NCI-H2196 (cell line): ENCODE measurements around the gene C17orf107.

Experiments
- DNase-seq: peaks from one replicate; lab custom pipeline; 2025; ENCODE audit not compliant: unreplicated experiment; lab: John Stamatoyannopoulos, UW

C17orf107 gene

DNA sequence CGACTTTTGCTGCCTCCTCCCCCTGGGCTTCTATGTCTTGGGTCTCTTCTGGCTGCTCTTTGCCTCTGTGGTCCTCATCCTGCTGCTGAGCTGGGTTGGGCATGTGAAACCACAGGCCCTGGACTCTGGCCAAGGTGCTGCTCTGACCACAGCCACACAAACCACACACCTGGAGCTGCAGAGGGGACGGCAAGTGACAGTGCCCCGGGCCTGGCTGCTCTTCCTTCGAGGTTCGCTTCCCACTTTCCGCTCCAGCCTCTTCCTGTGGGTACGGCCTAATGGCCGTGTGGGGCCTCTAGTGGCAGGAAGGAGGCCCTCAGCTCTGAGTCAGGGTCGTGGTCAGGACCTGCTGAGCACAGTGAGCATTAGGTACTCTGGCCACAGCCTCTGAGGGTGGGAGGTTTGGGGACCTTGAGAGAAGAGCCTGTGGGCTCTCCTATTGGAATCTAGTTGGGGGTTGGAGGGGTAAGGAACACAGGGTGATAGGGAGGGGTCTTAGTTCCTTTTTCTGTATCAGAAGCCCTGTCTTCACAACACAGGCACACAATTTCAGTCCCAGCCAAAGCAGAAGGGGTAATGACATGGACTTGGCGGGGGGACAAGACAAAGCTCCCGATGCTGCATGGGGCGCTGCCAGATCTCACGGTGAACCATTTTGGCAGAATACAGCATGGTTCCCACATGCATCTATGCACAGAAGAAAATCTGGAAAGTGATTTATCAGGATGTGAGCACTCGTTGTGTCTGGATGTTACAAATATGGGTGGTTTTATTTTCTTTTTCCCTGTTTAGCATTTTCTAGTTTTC is 35.0 kb downstream of the C17orf107 start:
- peak; percentile 21 for DNase-seq

DNA sequence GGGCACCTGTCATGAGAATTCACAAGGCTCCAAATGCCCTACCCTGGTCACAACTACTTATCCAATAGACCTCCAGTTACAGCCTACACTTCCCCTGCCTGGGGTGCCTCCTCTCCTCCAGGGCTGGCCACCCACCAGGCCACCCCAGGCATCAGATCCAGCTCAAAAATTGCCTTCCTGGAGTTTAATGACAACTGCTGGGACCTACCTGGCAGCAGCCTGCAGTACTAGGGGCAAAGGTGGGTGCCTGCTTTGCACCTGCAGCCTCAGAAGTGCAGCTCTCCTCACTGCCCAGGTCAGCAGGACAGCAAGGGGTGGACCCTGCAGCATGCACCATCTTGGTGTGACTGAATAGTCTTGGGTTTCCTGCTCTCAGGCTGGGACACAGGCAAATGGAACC is 36.3 kb downstream of the C17orf107 start:
- DNase-seq = no peak

DNA sequence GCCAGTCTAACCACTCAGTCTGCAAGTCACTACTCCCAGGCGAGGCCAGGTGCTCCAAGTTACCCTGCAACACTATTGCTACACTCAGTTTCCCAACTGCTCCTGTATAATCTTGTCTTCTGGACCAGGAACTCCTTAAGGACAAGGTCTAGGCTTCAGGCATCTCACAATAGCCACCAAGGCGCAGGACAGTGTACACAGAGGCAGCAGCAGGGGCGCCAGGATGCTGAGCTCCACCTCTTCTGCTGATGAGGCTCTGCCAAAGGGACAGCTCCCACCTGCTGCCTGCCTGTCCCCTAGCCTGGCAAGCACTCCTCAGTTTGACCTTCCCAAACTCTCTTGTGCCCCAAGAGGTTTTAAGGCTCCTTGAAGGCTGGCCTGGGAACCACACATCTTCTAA is 37.1 kb downstream of the C17orf107 start:
- no peak for DNase-seq

DNA sequence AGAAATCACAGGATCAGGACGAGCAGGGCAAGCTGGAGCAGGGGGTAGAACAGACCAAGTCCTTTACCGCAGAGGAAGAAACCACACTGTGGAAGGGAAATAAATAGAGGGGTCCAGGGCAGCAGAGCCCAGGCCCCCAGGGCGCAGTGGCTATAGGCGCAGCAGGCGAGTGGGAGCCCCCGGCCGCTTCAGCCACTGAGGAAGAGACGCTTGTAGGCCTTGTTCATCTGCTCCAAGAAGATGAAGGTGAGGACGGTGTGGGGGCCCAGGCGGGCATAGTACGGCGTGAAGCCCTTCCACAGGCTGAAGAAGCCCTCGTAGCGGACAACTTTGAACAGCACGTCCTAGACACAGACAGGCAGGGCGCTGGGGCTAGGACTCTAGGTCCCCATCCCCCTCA is 38.2 kb downstream of the C17orf107 start:
- no peak for DNase-seq

DNA sequence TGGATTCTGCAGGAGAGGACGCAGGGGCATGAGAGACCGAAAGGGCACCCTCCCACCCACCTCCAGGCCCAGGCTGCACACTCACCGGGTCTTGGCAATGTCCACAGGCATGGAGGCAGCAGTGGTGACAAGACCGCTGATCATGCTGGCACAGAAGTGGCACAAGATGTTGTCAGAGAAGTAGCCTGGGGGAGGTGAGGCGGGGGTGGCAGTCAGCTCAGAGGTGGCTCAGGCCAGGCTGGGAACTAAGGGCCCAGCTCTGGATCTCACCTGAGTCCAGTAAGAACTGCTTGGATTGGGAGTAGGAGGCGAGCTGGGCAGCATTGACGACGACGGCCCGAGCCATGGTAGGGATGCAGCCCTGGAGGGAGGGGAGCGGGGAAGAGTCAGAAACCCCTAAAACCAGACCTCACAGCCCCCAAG is 38.7 kb downstream of the C17orf107 start:
- no peak for DNase-seq

DNA sequence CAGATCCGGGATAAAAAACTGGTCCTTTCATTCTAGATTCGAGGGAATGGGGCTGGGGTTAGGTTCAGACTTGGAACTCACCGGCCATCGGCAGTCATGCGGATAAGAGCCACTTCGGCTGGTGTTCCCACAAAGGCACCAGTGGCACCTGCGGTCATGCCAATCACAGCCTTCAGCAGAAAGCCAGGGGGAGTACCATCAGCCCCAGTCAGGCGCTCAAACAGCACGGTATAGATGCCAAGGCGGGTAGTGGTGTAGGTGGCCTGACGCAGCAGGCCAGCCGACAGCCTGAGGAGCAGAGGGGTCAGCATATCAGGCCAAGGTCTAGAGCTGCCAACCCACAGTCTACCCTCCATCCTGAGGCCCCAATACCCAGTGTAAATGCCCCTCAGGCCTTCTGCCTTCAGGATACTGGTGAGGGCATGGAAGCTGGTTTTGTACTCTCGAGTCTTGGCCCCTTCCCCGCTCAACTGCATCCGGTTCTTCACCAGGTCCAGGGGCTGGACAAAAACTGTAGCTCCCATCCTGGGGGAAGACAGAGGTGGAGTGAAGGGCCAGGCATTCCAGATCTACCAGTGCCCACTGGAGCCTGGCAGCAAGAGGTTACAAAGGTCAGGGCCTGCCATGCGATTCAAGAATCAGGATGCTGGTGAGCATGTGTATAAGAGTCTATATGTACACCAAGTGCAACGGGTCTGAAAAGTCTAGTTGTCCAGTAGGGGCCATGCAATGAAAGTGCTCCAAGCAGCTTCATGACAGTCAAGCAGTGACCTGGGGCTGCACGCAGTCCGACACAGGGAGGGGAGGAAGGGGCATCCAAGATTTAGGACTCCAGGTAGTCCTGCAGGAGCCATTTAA is 39.6 kb downstream of the C17orf107 start:
- DNase-seq = no peak

DNA sequence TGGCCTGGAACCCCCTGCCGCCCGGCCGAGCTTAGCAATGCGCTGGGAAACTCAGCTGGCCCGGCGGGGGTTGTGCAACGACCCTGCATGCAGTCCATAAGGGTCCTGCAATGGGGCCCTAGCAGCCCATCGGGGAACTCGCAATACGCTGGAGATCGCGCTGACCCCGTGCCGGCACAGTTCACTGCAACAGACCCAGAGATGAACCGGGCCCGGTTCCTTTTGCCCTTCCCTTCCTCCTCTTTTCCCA is 40.1 kb downstream of the C17orf107 start:
- DNase-seq = no peak

DNA sequence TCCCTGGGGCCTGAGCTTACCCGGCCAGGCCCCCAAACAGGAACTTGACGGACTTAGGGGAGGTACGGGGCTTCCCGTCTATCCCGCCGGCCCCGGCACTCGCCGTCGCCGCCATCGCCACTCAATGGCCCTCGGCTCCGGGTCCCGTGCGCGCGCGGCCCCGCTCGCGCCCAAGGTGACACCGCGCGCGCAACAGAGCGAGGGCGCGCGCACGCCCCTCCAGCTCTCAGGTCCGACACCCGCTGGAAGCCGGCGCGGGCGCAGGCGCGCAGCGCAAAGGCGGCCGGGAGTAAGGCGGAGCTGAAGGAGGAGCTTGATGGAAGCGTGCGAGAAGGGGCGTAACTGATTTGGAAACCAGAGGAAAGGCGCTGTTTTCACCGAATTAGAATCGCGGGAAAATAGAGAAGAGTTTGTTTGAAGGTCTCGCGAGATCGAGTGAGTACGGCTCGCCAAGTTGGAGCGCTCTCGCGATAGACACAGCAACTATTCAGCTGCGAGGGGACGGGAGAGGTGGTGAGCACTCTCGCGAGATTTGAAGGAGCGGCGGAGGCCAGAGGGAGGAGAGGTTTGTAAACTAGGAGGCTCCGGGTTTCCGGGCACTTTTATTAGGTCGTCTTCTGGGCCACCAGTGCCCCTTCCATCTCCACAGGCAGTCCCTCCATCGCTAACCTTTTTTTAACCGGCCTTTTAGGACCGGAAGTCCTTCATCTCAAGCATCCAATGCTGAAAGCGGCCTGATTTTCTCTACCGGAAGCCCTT is 40.6 kb downstream of the C17orf107 start, which contains the start of the genes RNF167 and SLC25A11:
Gene RNF167 (plus strand): TSS at position 473 of the 759 bp plus-strand sequence. CDS start 642 bp downstream, outside the sequence.
Gene SLC25A11 (minus strand): TSS at position 251 of the 759 bp plus-strand sequence. CDS start 136 bp downstream, at position 115.
- peak; percentile 90 for DNase-seq

DNA sequence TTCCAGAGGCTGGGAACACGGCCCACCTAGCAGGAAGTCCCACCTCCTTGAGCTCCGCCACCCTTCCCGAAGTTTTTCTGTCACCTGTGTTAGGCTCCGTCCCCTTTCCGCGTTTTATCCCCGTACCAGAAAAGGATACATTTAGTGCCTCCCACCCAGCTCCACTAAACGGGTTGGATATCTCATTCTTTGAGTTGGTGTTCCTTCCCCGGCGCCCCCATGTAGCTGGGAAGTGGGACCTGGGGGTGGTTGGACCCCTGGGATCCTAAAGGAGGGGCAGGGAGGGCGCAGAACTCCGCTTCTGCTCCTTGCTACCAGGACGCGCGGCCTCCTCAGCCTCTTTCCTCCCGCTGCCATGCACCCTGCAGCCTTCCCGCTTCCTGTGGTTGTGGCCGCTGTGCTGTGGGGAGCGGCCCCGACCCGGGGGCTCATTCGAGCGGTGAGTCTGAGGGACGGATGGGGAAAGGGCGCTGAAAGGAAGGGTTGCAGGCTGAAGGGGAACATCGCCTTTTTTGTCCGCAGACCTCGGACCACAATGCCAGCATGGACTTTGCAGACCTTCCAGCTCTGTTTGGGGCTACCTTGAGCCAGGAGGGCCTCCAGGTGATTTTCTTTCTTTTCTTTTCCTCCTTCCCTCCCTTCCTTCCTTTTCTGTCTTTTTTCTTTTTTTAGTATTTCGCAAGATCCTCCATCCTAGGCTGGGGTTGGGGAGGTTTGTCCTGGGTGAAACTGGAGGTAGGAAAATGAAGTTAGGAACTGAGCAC is 41.4 kb downstream of the C17orf107 start:
- no peak for DNase-seq

DNA sequence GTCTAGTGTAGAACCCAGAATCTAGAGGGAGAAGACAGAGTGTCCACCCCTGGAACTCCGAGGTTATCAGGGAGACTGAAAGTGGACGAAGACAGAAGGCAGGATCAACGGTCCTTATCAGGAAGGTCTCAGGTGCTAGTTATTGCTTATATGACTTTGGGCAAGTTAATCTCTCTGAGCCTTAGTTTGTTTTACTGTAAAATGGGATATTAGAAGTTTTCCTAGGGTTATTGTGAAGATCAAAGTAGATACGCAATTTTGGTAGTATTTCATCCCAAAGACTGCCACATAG is 41.9 kb downstream of the C17orf107 start:
- DNase-seq = no peak

DNA sequence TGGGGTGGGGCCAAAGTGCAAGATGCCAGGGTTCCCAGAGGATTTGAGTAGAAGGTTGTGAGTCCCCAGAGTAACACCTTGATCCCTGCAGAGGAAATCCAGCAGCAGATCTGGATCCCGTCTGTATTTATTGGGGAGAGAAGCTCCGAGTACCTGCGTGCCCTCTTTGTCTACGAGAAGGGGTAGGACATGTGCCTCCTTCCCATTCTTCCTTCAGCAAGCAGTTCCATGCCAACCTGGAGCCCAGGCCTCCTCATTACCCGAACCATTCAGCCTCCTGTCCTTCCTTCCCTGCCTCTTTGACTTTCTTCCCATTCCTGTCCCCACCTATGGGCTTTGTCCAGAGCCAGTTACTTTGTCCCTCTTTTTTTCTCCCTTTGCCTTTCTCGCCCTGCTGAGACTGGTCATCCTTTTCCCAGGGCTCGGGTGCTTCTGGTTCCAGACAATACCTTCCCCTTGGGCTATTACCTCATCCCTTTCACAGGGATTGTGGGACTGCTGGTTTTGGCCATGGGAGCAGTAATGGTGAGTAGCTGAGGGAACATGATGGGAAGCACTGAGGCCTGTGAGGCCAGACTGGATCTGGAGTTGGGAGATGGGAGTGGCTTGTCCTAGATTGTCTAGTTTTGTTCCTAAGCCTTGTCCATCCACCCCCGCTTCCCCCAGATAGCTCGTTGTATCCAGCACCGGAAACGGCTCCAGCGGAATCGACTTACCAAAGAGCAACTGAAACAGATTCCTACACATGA is 43.6 kb downstream of the C17orf107 start:
- no peak for DNase-seq

DNA sequence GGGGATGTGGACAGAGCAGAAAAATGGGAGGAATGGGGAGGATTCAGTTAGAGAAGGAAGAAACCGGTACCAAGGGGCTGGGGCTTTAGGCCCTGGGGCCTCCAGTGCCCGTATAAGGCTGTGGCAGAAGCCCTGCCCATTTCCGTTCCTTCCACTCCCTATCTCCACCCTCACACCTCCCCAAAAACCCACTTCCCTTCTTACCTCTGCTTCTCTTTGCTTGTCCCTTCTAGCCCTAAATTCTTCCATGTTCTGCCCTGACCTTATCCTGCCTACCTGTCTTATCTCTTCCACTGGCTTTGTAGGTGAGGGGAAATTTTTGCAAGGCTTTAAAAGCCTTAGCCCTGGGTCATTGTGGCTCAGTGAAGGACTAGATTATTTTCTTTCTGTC is 44.8 kb downstream of the C17orf107 start:
- DNase-seq = no peak

DNA sequence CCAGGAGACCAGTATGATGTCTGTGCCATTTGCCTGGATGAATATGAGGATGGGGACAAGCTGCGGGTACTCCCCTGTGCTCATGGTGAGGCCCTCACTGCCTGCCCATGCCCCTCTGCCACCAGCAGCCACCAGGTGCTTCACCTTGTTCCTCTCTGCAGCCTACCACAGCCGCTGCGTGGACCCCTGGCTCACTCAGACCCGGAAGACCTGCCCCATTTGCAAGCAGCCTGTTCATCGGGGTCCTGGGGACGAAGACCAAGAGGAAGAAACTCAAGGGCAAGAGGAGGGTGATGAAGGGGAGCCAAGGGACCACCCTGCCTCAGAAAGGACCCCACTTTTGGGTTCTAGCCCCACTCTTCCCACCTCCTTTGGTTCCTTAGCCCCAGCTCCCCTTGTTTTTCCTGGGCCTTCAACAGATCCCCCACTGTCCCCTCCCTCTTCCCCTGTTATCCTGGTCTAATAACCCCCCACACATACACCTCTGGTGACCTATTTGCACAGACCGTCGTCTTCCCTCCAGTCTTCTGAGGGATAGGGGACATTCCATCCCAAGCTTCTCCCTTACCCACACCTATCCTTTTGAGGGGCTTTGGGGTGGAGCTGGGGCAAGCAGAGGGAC is 45.3 kb downstream of the C17orf107 start:
- no peak for DNase-seq

DNA sequence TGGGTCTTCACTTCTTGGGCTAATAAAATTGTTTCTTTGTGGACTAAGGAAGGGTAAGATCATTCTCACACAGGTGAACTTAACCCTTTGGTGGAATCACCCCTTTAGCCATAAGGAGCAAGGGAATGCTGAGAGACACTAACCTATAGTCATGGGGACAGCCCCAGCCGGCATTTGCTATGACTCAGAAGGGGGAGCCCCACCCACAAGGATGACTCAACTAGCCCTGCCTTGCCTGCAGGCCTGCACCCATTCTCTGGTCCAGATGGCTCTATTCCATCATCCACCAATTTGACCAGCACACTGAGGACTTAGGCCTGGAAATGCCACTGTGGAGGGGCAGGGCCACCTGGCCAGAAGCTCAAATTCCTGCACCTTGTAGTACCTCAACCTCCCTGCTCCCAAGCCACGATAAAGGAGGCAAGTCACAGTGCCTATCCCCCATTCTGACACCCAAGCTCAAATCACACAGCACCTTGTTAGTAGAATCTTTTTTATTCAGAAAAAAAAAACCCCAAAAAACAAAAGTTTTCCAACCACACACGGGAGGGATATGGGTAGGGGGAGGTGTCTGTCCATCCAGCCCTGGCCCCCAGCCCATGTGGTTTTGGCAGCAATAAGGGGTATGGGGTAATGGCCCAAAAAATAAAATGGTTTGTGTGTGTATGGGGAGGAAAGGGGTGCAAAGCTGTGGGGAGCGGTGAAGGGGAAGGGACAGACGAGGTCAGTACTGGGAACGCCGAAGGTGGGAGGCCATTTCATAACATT is 46.0 kb downstream of the C17orf107 start:
- peak; percentile 5 for DNase-seq

DNA sequence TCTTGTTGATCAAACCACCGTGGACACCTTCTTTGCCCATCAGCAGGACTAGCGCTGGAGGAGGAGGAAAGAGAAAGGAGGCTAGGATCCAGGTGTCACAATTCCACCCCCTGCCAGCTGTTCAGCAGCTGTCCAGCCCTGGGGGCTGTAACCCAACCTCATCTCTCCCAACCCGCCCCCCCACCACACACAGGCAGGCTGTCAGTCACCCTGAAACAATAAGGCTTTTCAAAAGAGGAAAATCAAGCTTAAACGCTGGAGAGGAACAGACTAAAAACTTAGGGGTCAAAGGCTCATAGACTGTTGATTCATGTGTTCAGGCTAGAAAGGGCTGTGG is 46.6 kb downstream of the C17orf107 start:
- no peak for DNase-seq

DNA sequence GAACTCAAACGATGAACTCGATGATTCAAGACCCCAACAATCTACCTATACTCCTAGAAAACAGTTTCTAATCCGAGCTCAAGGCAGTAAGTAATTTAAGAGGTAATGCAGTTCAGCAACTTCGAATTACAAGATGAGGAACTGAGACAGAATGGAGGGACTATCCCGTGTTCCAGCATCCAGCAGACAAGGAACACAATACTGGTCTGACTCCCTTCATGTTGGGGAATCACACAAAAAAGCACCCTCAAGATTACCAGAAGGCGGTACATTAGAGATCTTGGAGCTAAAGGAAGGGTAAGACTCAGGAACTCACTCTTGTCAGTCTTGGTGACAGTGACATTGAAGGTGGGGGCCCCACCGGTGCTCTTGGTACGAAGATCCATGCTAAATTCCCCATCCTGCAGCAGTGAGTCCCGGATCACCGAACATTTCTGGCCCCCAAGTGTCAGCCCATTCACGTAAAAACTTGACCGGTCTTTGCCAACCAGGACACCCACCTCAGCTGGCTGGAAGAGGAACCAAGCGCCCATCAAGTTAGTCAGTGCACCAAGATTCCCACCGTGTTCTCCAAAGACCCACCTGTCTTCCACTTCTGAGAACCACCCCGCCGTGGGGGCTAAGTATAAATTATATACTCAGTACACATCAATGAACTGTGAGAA is 47.1 kb downstream of the C17orf107 start:
- no peak for DNase-seq

DNA sequence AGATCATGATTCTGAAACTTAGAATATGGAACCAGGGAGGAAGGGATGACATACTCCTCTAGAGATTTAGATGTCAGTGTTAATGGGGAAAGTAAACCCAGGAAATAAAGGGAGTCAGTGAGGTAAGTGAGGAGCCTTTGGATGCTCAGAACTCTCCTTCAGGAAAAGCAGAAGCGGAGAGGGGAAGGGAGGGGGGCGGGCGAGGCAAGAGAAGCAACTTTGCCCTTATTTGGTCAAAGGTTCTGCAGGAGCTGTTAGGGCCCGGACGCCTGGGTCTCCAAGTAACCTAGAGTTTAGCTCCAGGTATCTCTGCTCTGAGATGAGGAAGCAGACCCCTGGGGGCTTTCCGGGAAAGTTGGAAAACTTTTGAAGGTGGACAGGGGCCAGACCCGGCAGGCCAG is 47.7 kb downstream of the C17orf107 start:
- DNase-seq = no peak

DNA sequence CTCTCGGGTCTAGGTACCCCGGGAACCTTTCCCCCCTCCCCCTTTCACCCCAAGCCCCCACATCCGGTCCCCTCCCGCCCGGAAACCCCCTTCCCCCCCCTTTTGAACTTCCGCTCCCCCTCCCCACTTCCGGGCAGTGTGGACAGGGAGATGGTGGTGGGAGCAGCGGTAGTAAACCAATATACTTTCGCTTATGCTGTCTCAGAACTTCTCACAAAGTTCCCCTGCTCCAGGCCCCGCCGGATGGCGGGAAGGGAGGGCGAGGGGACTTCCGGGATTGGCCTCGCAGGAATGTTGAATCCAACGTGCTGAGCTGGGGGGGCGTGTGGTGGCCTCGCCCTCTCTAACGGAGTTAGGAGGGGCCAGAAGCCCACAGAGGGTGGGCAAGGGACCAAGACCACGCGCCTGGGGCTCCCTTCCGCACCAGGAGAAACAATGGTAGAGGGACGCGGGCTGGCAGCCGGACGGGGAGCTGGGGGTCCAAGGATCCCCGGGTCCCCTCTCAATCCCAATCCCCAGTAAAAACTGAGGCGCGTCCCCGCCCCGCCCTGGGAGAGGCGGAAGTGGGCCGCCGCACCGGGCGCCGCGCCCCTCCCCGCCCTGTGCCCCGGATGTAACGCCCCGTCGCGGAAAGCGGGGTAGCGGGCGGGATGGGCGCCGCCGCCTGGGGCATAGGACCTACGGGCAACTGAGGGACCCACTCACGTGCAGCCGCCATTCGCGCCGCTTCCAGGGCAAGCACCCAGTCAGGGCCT is 48.3 kb downstream of the C17orf107 start:
- DNase-seq = peak; percentile 12
